A673 (cell line): ENCODE results near the gene ZNF554.

ENCODE experiments used
- CTCF ChIP-seq: fragments of 300-800, 200-600 bp; sonication (generic); conservative IDR thresholded peaks from 2 replicates; pipeline ENCODE4 v1.5.1; 2017; ENCODE audit warnings: low read depth, mild to moderate bottlenecking, antibody characterized with exemption, low read length, moderate library complexity, mixed read lengths
- EZH2 ChIP-seq: fragments of 200-600 bp; sonication (generic); IDR thresholded peaks from 2 replicates; pipeline ENCODE4 v1.6.1; 2017; ENCODE audit warnings: borderline replicate concordance, low read depth, mild to moderate bottlenecking, mixed read lengths, antibody characterized with exemption, low read length; ENCODE audit not compliant: poor library complexity, severe bottlenecking

DNA sequence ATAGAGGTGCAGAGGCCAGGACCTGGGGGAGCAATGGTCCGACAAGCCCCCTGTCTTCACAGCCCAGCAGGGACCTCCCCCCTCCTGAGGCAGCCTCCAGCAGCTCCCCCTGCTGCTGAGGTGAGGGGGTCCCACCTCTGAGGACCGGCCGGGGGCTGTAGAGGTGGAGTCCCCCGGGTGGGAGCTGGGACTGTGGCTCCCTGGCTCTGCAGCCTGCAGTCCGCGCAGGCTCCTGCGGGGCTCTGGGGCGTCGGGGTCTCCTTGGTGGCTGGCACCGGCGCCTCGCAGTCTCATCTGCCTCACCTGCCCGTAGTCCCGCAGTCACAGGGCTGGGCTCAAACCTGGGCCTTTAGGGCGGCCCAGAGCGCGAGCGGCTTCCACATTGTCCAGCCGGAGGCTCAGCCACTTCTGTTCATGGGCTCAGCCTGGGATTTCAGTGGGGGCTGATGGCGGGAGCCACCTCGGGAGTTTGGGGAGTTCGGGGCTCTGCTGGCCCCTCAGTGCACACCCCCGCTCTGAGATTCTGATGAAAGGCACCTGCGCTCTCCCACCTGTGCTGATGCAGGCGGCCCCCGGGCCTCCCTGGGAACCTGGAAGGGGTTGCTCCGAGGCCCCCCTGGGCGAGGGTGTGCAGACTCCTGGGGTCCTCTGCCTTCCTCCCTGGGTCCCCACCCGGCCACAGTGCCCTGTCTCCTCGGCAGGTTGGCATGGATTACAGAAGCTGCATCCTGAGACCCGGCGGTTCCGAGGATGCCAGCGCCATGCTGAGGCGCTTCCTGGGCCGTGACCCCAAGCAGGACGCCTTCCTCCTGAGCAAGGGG lies 7.0 kb upstream of the ZNF554 start:
- TF ChIP-seq EZH2 = no peak
- no peak for TF ChIP-seq CTCF
